Measurements from ENCODE around the gene ZCRB1.

Gene ZCRB1

DNA sequence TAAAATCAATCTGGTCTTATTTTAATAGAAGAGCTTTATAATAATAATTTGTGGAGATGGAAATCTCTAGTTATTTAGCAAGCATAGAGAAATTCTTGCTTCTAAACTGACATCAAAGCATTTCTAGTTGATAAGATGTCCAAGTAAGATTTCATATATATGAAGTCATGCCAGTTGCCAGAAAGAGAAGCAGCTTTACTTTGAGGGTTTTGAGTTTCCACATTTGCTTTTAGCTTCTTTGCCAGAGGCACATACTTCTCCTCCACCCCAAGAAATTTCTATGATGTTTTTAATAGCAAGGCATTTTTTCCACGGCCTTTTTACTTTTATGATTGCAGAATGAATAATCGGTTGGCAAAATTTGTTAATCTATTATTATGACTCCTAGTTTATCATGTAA, 63.6 kb downstream of the ZCRB1 start:
- Histone ChIP-seq H2AFZ (ENCODE audit: low read length) (no peak overlapping the region), H3K79me2 (ENCODE audit: low read length) (no peaks in the 10 kb centered on the region), H3K9me2 (replicated peaks; ENCODE audit: insufficient read depth, low read length) (no peaks in the 10 kb centered on the region), H3K9ac (ENCODE audit: low read length) (no peak overlapping the region), H3K4me1 (ENCODE audit: low read length) (no peaks in the 10 kb centered on the region), H4K20me1 (ENCODE audit: insufficient read depth, low read length) (no peaks in the 10 kb centered on the region), H3K9me3 (replicated peaks; ENCODE audit: insufficient read depth, low read length) (no peaks in the 10 kb centered on the region), H3F3A (ENCODE audit: insufficient read depth, low read length) (no peaks in the 10 kb centered on the region), H3K4me2 (ENCODE audit: low read depth, low read length) (no peak overlapping the region), H3K36me3 (replicated peaks; ENCODE audit: insufficient read depth, low read length) (no peaks in the 10 kb centered on the region), H3K27ac (ENCODE audit: low read length) (no peak overlapping the region), H3K27me3 (replicated peaks; ENCODE audit: insufficient read depth, low read length) (no peaks in the 10 kb centered on the region), H3K4me3 (ENCODE audit: low read length) (no peak overlapping the region)
- DNase-seq, result no peak
- TF ChIP-seq CTCF (IDR thresholded peaks at IDR 0.05; ENCODE audit: low read length) (no peak), EZH2 (optimal IDR thresholded peaks at IDR 0.05; ENCODE audit: low read depth, low read length) (no peak), EZH2phosphoT487 (IDR thresholded peaks at IDR 0.05; ENCODE audit: low read length) (no peak)
